Myocyte (in vitro differentiated cells): ENCODE measurements around the gene SCO1. TPM values are rescaled to one million over a fixed set of nuclear protein-coding genes. Genes with fewer than 3 reads are reported as not detected.

Experiments
- total RNA-seq: library from RNA; depleted of rRNA; stranded (reverse); fragments of >200 nt; gene quantifications from 2 replicates; pipeline ENCODE4 v1.2.3, GENCODE V29; 2014

Gene SCO1
- total RNA-seq, 1 donor from 2014 or later = 49.0 TPM

Other genes with a start within 250 kb of the SCO1 start
- gene MYH4, start 228.0 kb downstream of the SCO1 start, total RNA-seq = not detected in 2 replicates
- 0.36 and 1.8 TPM in 2 replicates for gene MYH1, start 179.0 kb downstream of the SCO1 start, total RNA-seq
- 17.2 and 32.5 TPM in 2 replicates for gene MYH2, start 147.9 kb downstream of the SCO1 start, total RNA-seq
- gene MYH3, start 40.2 kb downstream of the SCO1 start, total RNA-seq = 2,551 and 7,123 TPM in 2 replicates
- 20.2 and 22.2 TPM in 2 replicates for gene ADPRM, start 61 bp upstream of the SCO1 start, total RNA-seq
- gene TMEM220, start 32.5 kb upstream of the SCO1 start, total RNA-seq = 3.3 TPM in 2 replicates
- not detected in 2 replicates for gene TMEM238L, start 106.6 kb upstream of the SCO1 start, total RNA-seq
- not detected in 2 replicates for gene PIRT, start 140.6 kb upstream of the SCO1 start, total RNA-seq